HCT116 (cell line): ENCODE measurements around the gene DYNLT2B.
A peak's percentile ranks its signal among the peaks of the same experiment; 100 is the strongest.

Experiments
- CEBPB ChIP-seq: IDR thresholded peaks from 2 replicates; pipeline ENCODE4 v1.6.1; 2012; ENCODE audit warnings: low read depth
- EZH2 ChIP-seq: fragments of 200-600 bp; sonication (generic); IDR thresholded peaks from 2 replicates; pipeline ENCODE4 v1.6.1; 2017; ENCODE audit warnings: antibody characterized with exemption, mixed run types
- JUND ChIP-seq: IDR thresholded peaks from 2 replicates; pipeline ENCODE4 v1.6.1; 2012
- POLR2A ChIP-seq: IDR thresholded peaks from 2 replicates; pipeline ENCODE4 v1.7.0; 2011; ENCODE audit warnings: borderline replicate concordance; ENCODE audit not compliant: insufficient read depth, insufficient read length; ENCODE audit errors: extremely low read depth
- POLR2AphosphoS5 ChIP-seq: IDR thresholded peaks from 2 replicates; pipeline ENCODE4 v1.6.1; 2011; ENCODE audit warnings: mild to moderate bottlenecking, low read depth, low read length, moderate library complexity
- RAD21 ChIP-seq: IDR thresholded peaks from 2 replicates; pipeline ENCODE4 v1.6.1; 2012; ENCODE audit warnings: low read depth, mild to moderate bottlenecking
- SIN3A ChIP-seq: IDR thresholded peaks from 2 replicates; pipeline ENCODE4 v1.6.1; 2012; ENCODE audit warnings: low read depth
- SRF ChIP-seq: IDR thresholded peaks from 2 replicates; pipeline ENCODE4 v1.6.1; 2012; ENCODE audit warnings: low read depth
- TCF7L2 ChIP-seq: IDR thresholded peaks from 2 replicates; pipeline ENCODE4 v1.7.0; 2011; ENCODE audit warnings: borderline replicate concordance, inconsistent platforms; ENCODE audit not compliant: insufficient read depth, insufficient read length; ENCODE audit errors: extremely low read depth
- ZFX ChIP-seq: fragments of 450-650 bp; IDR thresholded peaks from 2 replicates; pipeline ENCODE4 v1.6.1; 2017
- TF ChIP-seq, protein P1 (sequence below), 3 experiments: fragments of 200-600 bp in 1 of 3; sonication (generic) in 1 of 3; IDR thresholded peaks in 2 of 3; conservative IDR thresholded peaks in 1 of 3; 2 replicates each; pipeline ENCODE4 v1.5.1; 2012 to 2017; ENCODE audit warnings: low read depth in 2 of 3, low read length in 2 of 3, antibody characterized with exemption in 1 of 3, borderline replicate concordance in 1 of 3, control low read depth in 1 of 3, mild to moderate bottlenecking in 1 of 3, mixed read lengths in 1 of 3, mixed run types in 1 of 3, moderate library complexity in 1 of 3; ENCODE audit not compliant: insufficient read depth in 1 of 3

DNA sequence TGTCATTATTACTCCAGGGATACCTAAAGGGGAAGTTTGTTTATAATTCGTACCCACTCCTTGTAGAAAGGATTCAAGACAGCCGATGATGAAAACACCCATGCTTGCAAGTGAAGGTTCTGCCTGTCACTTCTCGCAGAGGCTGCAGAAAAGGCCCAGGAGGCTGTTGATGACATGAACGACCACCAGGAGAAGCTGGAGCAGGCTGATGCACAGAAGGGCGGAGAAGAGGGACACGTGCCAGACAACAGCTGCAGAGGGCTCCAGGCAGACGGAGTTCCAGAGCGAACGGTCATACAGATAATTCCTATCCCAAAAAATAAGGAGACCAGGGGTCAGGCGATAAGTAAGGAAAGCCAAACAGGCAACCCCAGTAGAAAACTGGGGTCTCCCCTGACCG lies 5.7 kb upstream of the DYNLT2B start:
- no peak for TF ChIP-seq SRF
- TF ChIP-seq, protein P1, sequence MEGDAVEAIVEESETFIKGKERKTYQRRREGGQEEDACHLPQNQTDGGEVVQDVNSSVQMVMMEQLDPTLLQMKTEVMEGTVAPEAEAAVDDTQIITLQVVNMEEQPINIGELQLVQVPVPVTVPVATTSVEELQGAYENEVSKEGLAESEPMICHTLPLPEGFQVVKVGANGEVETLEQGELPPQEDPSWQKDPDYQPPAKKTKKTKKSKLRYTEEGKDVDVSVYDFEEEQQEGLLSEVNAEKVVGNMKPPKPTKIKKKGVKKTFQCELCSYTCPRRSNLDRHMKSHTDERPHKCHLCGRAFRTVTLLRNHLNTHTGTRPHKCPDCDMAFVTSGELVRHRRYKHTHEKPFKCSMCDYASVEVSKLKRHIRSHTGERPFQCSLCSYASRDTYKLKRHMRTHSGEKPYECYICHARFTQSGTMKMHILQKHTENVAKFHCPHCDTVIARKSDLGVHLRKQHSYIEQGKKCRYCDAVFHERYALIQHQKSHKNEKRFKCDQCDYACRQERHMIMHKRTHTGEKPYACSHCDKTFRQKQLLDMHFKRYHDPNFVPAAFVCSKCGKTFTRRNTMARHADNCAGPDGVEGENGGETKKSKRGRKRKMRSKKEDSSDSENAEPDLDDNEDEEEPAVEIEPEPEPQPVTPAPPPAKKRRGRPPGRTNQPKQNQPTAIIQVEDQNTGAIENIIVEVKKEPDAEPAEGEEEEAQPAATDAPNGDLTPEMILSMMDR (IDR thresholded peaks at IDR 0.05 in 2 of 3, conservative IDR thresholded peaks at IDR 0.05 in 1 of 3; ENCODE audit: borderline replicate concordance in 1 of 3, insufficient read depth in 1 of 3, low read depth in 2 of 3, low read length in 2 of 3) = peak in 2 of 3 experiments; percentile 11 to 31; a peak in 2 of 6 replicates
- TF ChIP-seq POLR2AphosphoS5 = no peak
- TF ChIP-seq ZFX = no peak
- no peak for TF ChIP-seq POLR2A
- TF ChIP-seq JUND = no peak
- no peak for TF ChIP-seq CEBPB
- TF ChIP-seq SIN3A = no peak
- TF ChIP-seq EZH2 = no peak
- TF ChIP-seq RAD21 = no peak
- no peak for TF ChIP-seq TCF7L2
